GM21367 (cell line): ENCODE data around the gene GPR157.
"Not testable (repeated sequence)": the region's sequence is repeated elsewhere in the genome, so short reads cannot be mapped to it uniquely, and the experiment has no call there.

Source experiments
- ATAC-seq: cut with Tn5 transposase; IDR thresholded peaks from one replicate; pipeline ENCODE4 v1.9.1; 2021; ENCODE audit not compliant: unreplicated experiment

GPR157 gene

DNA sequence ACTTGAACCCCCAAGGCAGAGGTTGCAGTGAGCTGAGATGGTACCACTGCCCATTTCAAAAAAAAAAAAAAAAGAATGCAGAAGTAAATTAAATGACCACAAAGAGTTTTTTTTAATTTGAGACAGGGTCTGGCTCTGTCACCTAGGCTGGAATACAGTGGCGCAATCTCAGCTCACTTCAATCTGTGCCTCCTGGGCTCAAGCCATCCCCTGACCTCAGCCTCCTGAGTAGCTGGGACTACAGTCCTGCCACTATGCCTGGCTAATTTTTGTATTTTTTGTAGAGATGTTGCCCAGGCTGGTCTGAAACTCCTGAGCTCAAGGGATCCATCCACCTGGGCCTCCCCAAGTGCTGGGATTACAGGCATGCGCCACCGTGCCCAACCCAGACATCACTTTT, 20.2 kb upstream of the GPR157 start:
- no peak for ATAC-seq

DNA sequence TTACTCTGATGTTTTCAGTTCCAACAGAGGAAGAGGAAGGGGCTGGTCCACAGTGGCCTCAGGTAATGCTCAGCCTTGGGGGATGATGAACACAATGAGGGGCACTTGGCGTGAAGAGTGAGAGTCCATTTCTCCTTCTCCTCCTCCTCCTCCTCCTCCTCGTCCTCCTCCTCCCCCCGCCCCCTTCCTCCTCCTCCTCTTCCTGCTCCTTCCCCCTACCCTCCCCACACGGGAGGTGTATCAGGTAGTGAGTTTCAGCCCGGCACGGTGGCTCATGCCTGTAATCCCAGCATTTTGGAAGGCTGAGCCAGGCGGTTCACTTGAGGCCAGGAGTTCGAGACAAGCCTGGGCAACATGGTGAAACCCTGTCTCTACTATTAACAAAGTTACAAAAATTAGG, 17.3 kb upstream of the GPR157 start:
- no peak for ATAC-seq

DNA sequence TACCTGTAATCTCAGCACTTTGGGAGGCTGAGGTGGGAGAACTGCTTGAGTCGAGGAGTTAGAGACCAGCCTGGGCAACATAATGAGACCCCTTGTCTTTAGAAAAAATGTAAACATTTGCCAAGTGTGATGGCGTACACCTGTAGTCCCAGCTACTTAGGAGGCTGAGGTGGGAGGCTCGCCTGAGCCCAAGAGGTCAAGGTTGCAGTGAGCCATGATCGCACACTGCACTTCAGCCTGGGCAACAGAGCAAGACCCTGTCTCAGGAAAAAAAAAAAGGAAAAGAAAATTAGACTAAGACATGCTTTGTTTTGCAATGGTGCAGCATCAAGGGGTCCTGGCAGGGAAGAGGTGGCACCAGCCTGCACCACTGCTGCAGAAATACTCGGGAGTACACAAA, 16.8 kb upstream of the GPR157 start:
- ATAC-seq = no peak

DNA sequence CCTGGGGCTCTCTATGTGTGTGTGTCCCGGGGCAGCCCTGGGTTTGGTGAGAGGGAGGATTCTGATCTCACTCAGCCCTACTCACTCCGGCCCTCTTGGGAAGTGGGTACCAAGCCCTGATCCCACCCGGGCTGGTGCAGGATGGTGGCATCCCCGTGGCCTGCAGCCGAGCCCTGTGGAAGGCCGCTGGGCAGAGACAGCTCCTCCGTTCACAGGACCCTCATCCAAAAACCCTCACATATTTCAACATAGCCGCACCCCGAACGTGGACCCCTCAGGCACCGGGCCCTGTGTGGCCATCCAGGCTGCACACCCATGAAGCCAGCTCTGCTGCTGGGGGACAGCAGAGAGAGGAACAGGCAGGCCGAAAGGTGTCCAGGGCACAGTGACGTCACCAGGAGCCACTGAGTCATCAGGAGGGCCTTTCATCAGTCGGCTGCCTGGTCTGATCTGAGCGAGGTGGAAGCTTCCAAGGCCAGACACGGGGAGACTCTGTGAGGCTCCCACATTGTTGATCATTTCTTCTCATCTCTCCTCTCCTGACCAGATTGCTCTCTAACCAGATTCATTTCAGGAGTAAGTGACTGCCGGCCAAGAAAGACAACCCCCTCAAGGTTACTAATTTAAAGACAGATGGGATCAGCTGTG, 16.2 kb upstream of the GPR157 start:
- no peak for ATAC-seq

DNA sequence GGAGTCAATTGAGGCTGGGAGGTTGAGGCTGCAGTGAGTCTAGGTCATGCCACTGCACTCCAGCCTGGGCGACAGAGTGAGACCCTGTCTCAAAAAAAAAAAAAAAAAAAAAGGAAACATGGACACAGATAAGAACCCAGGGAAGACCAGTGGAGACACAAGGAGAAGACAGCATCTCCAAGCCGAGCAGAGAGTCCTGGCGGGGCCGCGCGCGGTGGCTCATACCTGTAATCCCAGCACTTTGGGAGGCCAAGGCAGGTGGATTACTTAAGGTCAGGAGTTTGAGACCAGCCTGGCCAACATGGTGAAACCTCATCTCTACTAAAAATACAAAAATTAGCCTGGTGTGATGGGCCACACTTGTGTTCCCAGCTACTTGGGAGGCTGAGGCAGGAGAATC, 15.6 kb upstream of the GPR157 start:
- ATAC-seq = not testable (repeated sequence)

DNA sequence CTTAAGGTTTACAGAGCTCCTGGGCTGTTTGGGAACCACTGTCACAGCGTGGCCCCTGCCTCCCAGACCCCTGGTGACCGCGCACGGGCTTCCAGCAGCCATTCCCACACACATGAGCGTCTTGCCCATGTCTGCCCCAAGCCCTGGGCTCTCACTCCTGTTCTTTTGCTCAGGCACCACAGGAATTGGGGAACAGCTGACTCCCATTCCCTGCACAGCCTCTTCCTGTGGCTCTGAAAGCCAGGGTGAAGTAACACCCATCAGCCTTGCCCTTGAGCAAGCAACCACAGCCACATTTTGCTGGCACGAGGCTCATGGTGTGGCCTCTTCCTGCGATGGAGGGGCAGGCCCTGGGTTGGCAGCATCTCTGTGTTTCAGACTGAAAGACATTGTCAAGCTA, 14.3 kb upstream of the GPR157 start:
- ATAC-seq = no peak

DNA sequence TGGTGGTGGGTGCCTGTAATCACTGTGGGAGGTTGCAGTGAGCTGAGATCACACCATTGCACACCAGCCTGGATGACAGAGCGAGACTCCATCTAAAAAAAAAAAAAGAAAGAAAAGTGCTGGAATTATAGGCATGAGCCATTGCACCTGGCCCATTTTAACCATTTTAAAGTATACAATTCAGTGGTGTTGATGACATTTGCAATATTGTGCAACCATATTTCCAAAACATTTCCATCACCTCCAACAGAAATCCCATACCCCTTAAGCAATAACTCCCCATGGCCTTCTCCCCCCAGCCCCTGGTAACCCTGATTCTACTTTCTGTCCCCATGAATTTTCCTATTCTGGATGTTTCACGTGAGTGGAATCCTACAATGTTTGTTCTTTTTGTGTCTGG, 11.0 kb upstream of the GPR157 start:
- ATAC-seq = no peak

DNA sequence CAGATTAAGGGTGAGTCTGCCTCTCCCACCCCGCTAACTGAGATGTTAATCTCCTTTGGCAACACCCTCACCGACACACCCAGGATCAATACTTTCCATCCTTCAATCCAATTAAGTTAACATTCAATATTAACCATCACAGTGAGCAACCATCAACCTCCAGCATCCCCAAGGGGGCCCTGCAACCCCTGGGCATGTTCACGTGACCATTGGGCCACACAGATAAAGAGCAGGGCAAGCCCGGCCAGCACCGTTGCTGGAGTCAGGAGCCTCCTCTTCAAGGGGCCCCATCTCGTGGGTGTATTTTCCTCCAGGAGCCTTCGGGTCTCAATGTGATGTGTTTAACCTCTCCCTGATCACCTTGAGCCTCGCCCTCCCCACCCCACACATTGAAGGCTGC, 8.0 kb upstream of the GPR157 start:
- ATAC-seq = no peak

DNA sequence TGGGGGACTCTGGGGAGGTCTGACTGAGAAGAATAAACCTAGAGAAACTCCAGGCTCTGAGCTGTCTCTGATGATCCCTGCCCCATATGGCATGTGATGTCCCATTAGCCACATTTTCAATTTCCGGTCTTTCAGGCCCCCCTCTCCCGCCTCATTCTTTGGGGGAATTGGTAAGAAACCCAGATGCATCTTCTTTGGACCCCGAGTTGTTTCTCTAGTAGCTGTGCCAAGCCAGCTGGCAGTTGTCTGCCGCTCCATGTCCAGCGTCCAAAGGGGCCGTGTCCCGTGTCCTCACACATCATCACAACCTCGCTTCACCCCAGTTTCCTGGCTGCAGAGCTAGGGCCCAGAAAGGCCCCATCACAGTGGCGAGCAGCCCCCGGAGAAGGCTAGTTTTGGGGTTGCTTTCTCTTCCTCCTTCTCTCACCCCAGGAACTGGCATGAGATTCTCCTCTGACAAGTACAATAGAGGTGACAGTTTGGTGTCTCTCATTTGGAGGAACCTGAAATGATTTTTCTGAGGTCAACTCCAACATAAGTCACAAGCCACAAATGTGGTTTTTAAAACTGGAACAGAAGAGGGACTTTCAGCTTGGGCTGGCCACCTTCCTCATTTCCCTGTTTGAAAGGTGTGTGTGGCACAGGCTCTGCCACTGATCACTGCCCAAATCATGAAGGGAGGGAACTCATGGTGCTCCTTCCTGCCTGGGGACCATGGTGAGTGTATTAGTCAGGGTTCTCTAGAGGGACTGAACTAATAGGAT, 6.4 kb upstream of the GPR157 start:
- ATAC-seq = no peak

DNA sequence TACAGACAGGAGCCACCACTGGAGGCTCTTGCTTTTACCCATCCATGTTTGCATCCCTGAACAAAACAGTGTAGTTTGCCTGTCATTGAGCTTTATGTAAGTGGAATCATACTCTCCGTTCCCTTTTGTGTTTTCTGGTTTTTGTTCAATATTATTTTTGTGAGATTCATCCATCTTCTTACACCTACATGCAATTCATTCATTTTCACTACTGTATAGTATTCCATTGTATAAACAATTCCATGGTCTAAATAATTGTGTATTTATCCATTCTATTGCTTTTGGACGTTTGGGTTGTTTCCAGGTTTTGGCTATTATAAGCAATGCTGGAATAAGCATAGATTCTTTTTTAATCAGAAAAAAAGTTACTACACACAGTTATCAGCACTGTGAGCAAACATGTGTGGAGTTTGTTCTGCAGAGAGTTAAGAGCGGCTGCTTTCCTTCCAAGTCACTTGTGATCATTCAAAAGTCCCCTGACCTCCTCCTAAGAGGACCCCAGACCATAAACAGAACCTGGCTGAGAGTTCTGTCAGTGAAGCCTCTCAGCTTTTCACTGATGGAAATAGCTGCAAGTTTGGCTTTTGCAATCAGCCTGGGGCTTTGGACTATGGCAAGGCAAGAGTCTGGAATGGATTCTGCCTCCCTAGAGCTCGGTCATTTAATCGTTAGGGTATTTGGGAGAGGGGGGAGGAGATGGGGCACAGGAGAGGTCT, 5.1 kb upstream of the GPR157 start:
- ATAC-seq = no peak

DNA sequence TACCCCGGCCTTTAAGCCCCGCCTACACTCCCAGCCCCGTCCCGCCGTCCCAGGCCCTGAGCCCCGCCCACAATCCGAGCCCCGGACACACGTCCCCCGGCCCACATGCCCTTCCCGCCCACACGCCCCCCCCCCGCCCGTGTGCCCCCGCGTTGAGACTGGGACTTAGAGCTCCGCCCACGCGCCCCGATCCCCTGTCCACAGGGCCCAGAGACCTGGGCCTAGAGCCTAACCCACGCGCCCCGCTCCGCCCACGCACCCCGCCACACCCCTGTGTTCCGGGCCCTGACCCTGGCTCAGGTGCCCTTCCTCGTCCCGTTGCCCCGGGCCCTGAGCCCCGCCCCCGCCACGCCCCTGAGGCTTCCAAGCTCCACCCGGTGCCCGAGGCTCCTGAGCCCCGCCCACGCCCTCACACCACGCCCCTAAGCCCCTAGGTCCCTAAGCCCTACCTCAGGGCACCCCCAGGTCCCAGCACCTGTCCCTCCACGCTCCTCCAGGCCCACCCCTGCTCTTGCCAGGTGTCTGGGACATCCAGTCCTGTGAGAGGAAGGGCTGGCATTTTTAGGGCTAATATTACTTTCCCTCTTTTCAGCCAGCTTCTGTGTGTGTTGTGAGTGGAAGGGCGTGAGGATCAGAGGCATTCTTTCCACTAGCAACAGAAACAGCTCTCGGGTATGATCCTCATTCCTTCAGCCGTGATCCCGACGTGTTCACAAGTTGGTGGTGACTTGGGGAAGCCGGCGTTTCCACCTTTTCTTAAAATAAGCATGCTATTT, 552 bp upstream of the GPR157 start:
- ATAC-seq = peak; percentile 59

DNA sequence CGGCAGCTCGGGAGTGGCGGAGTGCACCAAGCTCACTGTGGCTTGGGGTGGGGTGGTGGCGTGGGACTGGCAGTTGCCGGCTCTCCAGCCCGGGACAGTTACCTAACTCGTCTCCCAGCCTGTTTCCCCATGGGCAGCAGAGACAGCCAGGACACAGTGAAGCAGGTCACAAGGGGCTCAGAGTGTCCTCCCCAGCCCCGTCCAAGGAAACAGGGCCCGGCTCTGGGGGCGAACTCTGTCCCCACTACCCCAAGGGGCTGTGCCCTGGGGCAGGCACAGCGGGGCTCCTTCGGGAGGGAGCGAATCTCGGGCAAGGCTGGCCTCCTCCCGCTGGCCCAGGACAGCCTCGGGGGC, 759 bp downstream of the GPR157 start:
- ATAC-seq = no peak

DNA sequence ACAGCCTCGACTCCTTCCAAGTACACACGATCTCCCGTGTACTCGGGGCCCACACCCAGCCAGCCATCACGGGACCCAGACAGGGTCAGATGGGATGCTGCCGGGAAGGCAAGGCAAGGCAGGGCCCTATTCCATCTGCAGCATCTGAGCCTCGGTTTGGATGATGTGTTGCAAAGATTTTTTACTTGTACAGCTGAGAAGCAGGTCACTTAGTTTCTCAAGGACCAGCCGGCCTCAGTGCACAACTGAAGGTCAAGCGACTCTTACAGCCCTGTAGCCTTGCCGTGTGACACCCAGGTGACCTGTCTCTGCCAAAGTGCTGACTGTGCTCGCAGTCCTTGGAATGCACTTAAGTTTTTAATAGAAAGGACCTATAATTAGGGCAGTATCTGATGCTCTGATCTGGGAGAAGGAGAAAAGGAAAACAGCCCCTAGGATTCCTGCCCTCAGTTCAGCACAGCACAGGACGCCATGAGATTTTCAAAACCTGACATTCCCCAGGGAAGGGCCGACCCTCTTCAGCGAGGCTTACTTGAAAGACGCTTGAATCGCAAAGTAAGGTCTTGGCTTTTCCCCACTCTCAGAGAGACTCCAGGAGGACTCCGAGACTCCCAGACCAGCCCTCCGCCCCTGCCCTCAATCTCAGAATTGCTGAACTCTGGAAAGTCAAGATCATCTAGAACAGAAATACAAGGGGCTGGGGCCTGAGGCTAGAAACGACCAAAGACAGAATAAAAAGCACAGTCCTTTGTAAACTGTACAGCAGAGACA, 1.3 kb downstream of the GPR157 start:
- no peak for ATAC-seq

DNA sequence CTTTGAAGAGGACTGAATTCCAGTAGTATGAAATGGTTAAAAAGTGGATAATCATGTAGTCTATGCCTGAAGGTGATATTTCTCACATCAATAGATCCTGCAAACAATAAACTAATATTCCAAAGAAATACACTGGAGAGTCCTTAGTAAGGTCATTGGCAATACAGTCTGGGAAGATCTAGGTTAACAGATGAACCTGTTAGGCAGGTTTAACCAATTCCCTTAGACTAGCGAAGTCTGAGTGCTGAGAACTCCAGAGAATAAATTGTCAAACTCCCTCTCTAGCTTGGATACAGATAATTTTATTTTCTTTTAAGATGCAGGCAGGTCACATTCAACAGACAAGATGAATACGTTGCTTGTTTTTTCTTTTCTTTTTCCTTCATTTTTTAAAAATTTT, 2.4 kb downstream of the GPR157 start:
- ATAC-seq = no peak

DNA sequence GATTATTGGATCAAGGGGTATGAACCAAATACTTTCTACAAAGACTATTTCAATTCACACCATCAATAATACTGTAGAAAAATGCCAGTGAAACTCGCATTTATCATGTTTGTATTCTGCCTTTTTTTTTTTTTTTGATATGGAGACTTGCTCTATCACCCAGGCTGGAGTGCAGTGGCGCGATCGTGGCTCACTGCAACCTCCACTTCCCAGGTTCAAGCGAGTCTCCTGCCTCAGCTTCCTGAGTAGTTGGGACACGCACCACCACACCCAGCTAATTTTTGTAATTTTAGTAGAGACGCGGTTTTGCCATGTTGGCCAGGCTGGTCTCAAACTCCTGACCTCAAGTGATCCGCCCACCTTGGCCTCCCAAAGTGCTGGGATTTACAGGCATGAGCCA, 3.1 kb downstream of the GPR157 start:
- not testable (repeated sequence) for ATAC-seq

DNA sequence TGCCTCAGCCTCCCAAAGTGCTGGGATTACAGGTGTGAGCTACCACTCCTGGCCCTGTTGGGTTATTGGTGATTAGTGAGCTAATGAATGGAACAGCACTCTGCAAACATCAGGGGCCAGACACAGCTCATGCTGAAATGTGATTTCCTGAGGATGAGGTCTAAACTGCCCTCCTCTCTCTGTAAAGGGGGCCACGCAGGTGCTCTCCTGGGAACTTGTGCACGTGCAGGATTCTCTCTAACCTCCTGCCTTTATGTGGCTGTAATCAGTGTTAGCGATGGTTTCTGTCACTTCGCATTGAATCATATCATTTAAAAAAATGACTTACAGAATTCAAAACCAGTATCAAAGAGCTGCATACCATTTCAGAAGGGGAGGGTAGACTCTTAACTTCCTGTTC, 3.6 kb downstream of the GPR157 start:
- no peak for ATAC-seq

DNA sequence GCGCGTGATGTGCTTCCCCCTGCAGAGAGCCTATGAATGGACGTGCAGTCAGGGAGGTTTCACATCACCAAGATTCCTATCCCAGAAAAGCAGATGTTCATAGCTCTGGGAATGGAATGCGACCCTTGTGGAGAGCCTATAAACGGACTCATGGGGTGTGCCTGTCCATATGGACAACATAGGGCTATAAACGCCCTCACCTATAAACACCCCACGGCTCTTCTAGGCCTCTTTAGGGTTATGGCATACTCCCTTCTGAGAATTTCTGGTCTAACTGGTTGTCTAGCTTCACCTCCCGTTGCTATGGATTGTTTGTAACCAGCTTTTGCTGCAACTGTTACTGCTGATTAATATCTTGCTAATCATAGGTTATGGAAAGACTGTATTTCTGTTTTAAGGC, 4.5 kb downstream of the GPR157 start:
- not testable (repeated sequence) for ATAC-seq

DNA sequence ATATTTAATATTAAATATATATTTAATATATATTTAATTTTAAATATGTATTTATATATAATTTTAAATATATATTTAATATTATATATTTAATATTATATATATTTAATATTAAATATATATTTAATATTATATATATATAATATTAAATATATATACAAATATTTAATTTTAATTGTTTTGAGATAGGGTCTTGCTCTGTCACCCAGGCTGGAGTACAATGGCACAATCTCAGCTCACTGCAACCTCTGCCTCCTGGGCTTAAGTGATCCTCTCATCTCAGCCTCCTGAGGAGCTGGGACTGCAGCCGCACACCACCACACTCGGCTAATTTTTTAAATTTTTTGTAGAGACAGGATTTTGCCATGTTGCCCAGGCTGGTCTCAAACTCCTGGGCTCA, 5.2 kb downstream of the GPR157 start:
- not testable (repeated sequence) for ATAC-seq

DNA sequence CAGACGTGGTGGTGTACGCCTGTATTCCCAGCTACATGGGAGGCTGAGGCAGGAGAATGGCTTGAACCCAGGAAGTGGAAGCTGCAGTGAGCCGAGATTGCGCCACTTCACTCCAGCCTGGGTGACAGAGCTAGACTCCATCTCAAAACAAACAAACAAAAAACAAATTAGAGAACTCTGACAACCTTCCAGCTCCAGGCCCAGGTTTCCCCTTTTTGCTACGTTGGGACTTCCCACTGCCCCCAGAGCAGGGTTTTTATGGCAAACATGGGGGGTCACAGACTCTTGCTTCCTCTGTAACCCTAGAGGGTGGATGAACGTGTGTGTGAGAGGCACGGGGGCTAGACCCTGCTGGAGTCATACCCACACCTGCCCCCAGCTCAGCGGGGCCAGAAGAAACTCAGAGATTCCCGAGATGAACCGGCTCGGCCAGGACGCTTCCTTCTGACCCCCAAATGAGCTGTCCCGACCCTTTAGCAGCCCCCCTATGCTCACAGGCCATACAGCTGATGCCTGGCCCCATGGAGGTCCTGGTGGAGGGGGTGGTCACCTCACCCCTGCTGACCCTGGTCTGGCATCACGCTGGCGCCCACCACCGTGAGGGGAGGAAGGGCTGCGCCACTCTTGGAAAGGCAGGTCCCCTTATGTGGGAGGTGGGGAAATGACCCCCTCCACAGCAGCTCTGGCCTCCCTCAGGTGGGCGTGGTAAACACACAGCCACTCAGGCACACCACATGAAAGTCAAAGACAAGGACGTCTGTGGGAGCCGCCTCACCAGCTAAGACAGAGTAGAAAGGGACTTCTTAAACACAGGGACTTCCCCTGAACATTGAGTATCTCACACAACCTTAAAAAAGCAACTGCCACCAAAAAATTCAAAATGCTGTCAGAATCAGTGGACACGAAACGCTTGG, 7.1 kb downstream of the GPR157 start:
- ATAC-seq = no peak
